K562 (cell line): Measurements from ENCODE around the gene FCGR3A. TPM values are rescaled to one million over a fixed set of nuclear protein-coding genes. Genes with fewer than 3 reads are reported as not detected.
"Not testable (repeated sequence)": the region's sequence is repeated elsewhere in the genome, so short reads cannot be mapped to it uniquely, and the experiment has no call there.

ENCODE experiments used
- ATAC-seq: fragments of 200-7000 bp; cut with Tn5 transposase; 3 replicates; pipeline ENCODE4 v1.9.1; 2020; ENCODE audit warnings: moderate library complexity
- BruUV-seq: library from RNA; stranded (reverse); fragments of 400-500 nt; replicated peaks from 2 replicates; lab custom pipeline; 2021; lab: Mats Ljungman, UMichigan
- CTCF ChIA-PET: fragments of 300-600 bp; formaldehyde crosslinking; extraction: SDS; loops from one replicate; lab custom pipeline; 2021; ENCODE audit warnings: low intra/inter-chr PET ratio; lab: Yijun Ruan, JAX
- POLR2A ChIA-PET: fragments of 300-600, 350-650 bp; sonication (Branson Sonifier 250); formaldehyde crosslinking; extraction: SDS; loops from one replicate; lab custom pipeline; 2021; ENCODE audit warnings: antibody characterized with exemption, inconsistent platforms; lab: Yijun Ruan, JAX
- DNase-seq, 4 experiments: peaks; one replicate each; pipeline versions ENCODE4 v3.0.0 to v3.0.0-alpha.2; 2011 to 2018; ENCODE audit warnings: low spot score in 3 of 4, mixed read lengths in 3 of 4; ENCODE audit errors: extremely low read depth in 1 of 4
- FAIRE-seq: peaks from 2 replicates; lab custom pipeline; 2011; peaks lifted over from hg19 to GRCh38; lab: Jason Lieb, UNC
- H2AFZ ChIP-seq: 2 replicates; pipeline ENCODE4 v1.6.0; 2011; ENCODE audit warnings: low read depth, low read length, control low read depth, inconsistent platforms
- H3K27ac ChIP-seq: fragments of 200-600 bp; 3 replicates; pipeline ENCODE4 v1.8.0; 2011; ENCODE audit warnings: low read depth, mild to moderate bottlenecking, control low read depth, inconsistent platforms, low read length, moderate library complexity, mixed read lengths; ENCODE audit errors: extremely low read depth
- H3K27me3 ChIP-seq, 2 experiments: fragments of 300-600 bp in 1 of 2; 2 replicates in 1 of 2; 3 replicates in 1 of 2; pipeline versions ENCODE4 v1.6.0 to v1.8.0; 2011; ENCODE audit warnings: inconsistent platforms in 2 of 2, low read length in 2 of 2, mild to moderate bottlenecking in 1 of 2, mixed read lengths in 1 of 2, moderate library complexity in 1 of 2; ENCODE audit not compliant: control insufficient read depth in 2 of 2, insufficient read depth in 2 of 2
- H3K36me3 ChIP-seq: fragments of 300-600 bp; 3 replicates; pipeline ENCODE4 v1.8.0; 2011; ENCODE audit warnings: mild to moderate bottlenecking, low read length, inconsistent platforms; ENCODE audit not compliant: control insufficient read depth, insufficient read depth
- H3K4me1 ChIP-seq, 2 experiments: fragments of 200-600 bp in 1 of 2; replicated peaks in 1 of 2; 2 replicates in 1 of 2; 3 replicates in 1 of 2; pipeline versions ENCODE4 v1.5.1 to v1.8.0; 2011; ENCODE audit warnings: inconsistent platforms in 2 of 2, low read length in 2 of 2, mild to moderate bottlenecking in 1 of 2, mixed read lengths in 1 of 2, moderate library complexity in 1 of 2; ENCODE audit not compliant: control insufficient read depth in 2 of 2, insufficient read depth in 2 of 2
- H3K4me2 ChIP-seq: 2 replicates; pipeline ENCODE4 v1.6.1; 2011; ENCODE audit warnings: low read length, control low read depth, inconsistent platforms, mixed read lengths; ENCODE audit not compliant: insufficient read depth
- H3K4me3 ChIP-seq: fragments of 200-600 bp; sonication (generic), shearing (Covaris generic); 2 replicates; pipeline ENCODE4 v1.5.1; 2016; ENCODE audit warnings: control low read depth, inconsistent platforms
- H3K79me2 ChIP-seq: fragments of 200-600 bp; 3 replicates; pipeline ENCODE4 v1.8.0; 2011; ENCODE audit warnings: low read length, inconsistent platforms; ENCODE audit not compliant: control insufficient read depth, insufficient read depth
- H3K9ac ChIP-seq, 2 experiments: 2 replicates each; pipeline versions ENCODE4 v1.6.0 to v1.6.1; 2011; ENCODE audit warnings: low read depth in 2 of 2, low read length in 2 of 2, control low read depth in 1 of 2, inconsistent platforms in 1 of 2, mild to moderate bottlenecking in 1 of 2, mixed read lengths in 1 of 2; ENCODE audit not compliant: insufficient read depth in 1 of 2
- H3K9me1 ChIP-seq: one replicate; pipeline ENCODE4 v1.6.0; 2011; ENCODE audit warnings: inconsistent platforms, mild to moderate bottlenecking, low read length, moderate library complexity; ENCODE audit not compliant: control insufficient read depth, insufficient read depth
- H3K9me3 ChIP-seq: replicated peaks from 2 replicates; pipeline ENCODE4 v1.5.1; 2011; ENCODE audit warnings: low read depth, low read length, inconsistent platforms; ENCODE audit not compliant: control insufficient read depth, insufficient read depth
- H4K20me1 ChIP-seq: replicated peaks from 2 replicates; pipeline ENCODE4 v1.6.1; 2011; ENCODE audit warnings: low read length, inconsistent platforms, mixed read lengths; ENCODE audit not compliant: control insufficient read depth, insufficient read depth
- POLR2B ChIP-seq: fragments of 450-650 bp; IDR thresholded peaks from 2 replicates; pipeline ENCODE4 v1.6.1; 2018; ENCODE audit warnings: low read depth; ENCODE audit not compliant: partially characterized antibody
- RB1 ChIP-seq: fragments of 450-650 bp; IDR thresholded peaks from 2 replicates; pipeline ENCODE4 v1.6.1; 2017; ENCODE audit warnings: low read depth, mild to moderate bottlenecking
- RBFOX2 ChIP-seq: fragments of 200-400 bp; formaldehyde crosslinking; IDR thresholded peaks from 2 replicates; pipeline ENCODE4 v1.6.1; 2017; ENCODE audit warnings: low read depth, mild to moderate bottlenecking, low read length, moderate library complexity
- TBP ChIP-seq: optimal IDR thresholded peaks from 2 replicates; pipeline ENCODE3; 2011; ENCODE audit warnings: low read depth, low read length, improper control_type of control experiment
- WGBS: fragments of 100-300 bp; shearing (Covaris generic); methylation state at CpG from one replicate; pipeline ENCODE4 v1.1.6; 2016; ENCODE audit warnings: low coverage, mixed read lengths; ENCODE audit not compliant: insufficient coverage; ENCODE audit errors: missing lambda C conversion rate; 5-methylcytosine and 5-hydroxymethylcytosine counted together
- in situ Hi-C: fragments of 300-500 bp; cut with MboI; formaldehyde crosslinking; loops from 4 replicates; pipeline ENCODE4 v1.15.0; 2018; ENCODE audit warnings: inconsistent platforms, mixed read lengths
- intact Hi-C: fragments of 100-400 bp; cut with micrococcal nuclease; formaldehyde crosslinking; loops from 2 replicates; pipeline ENCODE4 v1.14.2; 2022
- polyA plus RNA-seq, 8 experiments: library from polyadenylated mRNA; depleted of rRNA in 4 of 8; stranded (reverse) in 5 of 8; unstranded in 3 of 8; fragments of >200 nt; fragmentation: Nextera tagmentation in 2 of 8; fragmentation: Illumina TruSeq in 1 of 8; extraction: Ambion mirVana in 2 of 8; extraction: Trizol in 1 of 8; gene quantifications; 2 replicates each; pipeline versions ENCODE4 v1.2.1 to v1.2.3, GENCODE V29; 2011 to 2014; ENCODE audit warnings: inconsistent platforms in 1 of 8, missing spikeins in 1 of 8
- total RNA-seq, 7 experiments: library from RNA; depleted of rRNA in 6 of 7; stranded (reverse); fragments of >200 nt in 6 of 7; fragmentation: Illumina TruSeq in 2 of 7; extraction: Trizol in 2 of 7; gene quantifications; 2 replicates each; pipeline versions ENCODE4 v1.2.1 to v1.2.3, GENCODE V29; 2011 to 2021; ENCODE audit warnings: low replicate concordance in 1 of 7
- TF ChIP-seq, protein P1 (sequence below): fragments of 450-650 bp; IDR thresholded peaks from 2 replicates; pipeline ENCODE4 v1.7.1; 2018; ENCODE audit warnings: mild to moderate bottlenecking, low read depth; ENCODE audit not compliant: partially characterized antibody
- TF ChIP-seq, protein P2 (sequence below), 2 experiments: fragments of 450-650 bp in 1 of 2; sonication (generic) in 1 of 2; formaldehyde crosslinking in 1 of 2; IDR thresholded peaks; 2 replicates each; pipeline versions ENCODE4 v1.7.1 to v1.9.0; 2016 to 2022; ENCODE audit warnings: inconsistent platforms in 1 of 2, mild to moderate bottlenecking in 1 of 2, missing genetic modification reagents in 1 of 2

Gene FCGR3A
- total and polyA plus RNA-seq, 9 of the 15 experiments (the other 6 are each of a cell fraction or from before 2014, with no cell fraction given) = 0.04 to 0.29 (median 0.14) TPM; not detected in 3

DNA sequence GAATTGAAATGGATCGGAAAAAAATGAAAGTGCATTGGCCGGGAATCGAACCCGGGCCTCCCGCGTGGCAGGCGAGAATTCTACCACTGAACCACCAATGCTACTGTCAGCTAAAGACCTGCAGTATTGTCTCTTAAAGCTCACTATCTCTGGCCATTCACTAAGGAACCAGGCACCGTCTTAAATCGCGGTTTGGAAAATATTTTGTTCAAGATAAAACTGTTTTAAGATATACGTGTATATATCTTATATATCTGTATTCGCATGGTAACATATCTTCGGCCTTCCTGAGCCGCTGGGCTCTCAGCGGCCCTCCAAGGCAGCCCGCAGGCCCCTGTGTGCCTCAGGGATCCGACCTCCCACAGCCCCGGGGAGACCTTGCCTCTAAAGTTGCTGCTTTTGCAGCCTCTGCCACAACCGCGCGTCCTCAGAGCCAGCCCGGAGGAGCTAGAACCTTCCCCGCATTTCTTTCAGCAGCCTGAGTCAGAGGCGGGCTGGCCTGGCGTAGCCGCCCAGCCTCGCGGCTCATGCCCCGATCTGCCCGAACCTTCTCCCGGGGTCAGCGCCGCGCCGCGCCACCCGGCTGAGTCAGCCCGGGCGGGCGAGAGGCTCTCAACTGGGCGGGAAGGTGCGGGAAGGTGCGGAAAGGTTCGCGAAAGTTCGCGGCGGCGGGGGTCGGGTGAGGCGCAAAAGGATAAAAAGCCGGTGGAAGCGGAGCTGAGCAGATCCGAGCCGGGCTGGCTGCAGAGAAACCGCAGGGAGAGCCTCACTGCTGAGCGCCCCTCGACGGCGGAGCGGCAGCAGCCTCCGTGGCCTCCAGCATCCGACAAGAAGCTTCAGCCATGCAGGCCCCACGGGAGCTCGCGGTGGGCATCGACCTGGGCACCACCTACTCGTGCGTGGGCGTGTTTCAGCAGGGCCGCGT is 25.5 kb downstream of the FCGR3A start, which contains the start of gene HSPA6:
Gene HSPA6, plus strand, starts transcription at position 724 of the 925 bp plus-strand sequence. Its CDS starts 119 bp downstream, at position 843.
- H4K20me1 ChIP-seq, H3K79me2 ChIP-seq, CTCF ChIA-PET, intact Hi-C loops, H3K9me3 ChIP-seq, FAIRE-seq, H3K4me1 ChIP-seq, H3K9me1 ChIP-seq, in situ Hi-C loops, BruUV-seq, H3K27me3 ChIP-seq: not testable (repeated sequence)
- peaks cover 10% of the 10 kb centered on the region; the same call in 2 of the 3 replicates for H3K36me3 ChIP-seq
- POLR2A ChIA-PET = interaction anchor here (0.6 kb wide), 1 partner anchor 213 kb away, joined by 3 read pairs; no protein-coding TSS in a partner anchor
- 32% methylated on average over 35 of the region's 72 CpGs for WGBS
- H3K4me2 ChIP-seq = peak within 1 kb of the TSS; percentile 65
- ATAC-seq = peak; percentile 77
- peak within 1 kb of the TSS; percentile 79 for H2AFZ ChIP-seq
- peak within 1 kb of the TSS; percentile 40 for H3K4me3 ChIP-seq
- H3K9ac ChIP-seq = peak within 1 kb of the TSS; percentile 68 to 91
- peak within 1 kb of the TSS; percentile 56; the same call in 2 of the 3 replicates for H3K27ac ChIP-seq
- DNase-seq = peak; percentile 32 to 77 (median 50)
- peak; percentile 51 for TF ChIP-seq POLR2B
- TF ChIP-seq, protein P1, sequence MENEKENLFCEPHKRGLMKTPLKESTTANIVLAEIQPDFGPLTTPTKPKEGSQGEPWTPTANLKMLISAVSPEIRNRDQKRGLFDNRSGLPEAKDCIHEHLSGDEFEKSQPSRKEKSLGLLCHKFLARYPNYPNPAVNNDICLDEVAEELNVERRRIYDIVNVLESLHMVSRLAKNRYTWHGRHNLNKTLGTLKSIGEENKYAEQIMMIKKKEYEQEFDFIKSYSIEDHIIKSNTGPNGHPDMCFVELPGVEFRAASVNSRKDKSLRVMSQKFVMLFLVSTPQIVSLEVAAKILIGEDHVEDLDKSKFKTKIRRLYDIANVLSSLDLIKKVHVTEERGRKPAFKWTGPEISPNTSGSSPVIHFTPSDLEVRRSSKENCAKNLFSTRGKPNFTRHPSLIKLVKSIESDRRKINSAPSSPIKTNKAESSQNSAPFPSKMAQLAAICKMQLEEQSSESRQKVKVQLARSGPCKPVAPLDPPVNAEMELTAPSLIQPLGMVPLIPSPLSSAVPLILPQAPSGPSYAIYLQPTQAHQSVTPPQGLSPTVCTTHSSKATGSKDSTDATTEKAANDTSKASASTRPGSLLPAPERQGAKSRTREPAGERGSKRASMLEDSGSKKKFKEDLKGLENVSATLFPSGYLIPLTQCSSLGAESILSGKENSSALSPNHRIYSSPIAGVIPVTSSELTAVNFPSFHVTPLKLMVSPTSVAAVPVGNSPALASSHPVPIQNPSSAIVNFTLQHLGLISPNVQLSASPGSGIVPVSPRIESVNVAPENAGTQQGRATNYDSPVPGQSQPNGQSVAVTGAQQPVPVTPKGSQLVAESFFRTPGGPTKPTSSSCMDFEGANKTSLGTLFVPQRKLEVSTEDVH = peak; percentile 46
- peak; percentile 41; the same call in 1 of the 2 replicates for TF ChIP-seq RB1
- peak; percentile 44 for TF ChIP-seq RBFOX2
- peak; percentile 98 for TF ChIP-seq TBP
- TF ChIP-seq, protein P2, sequence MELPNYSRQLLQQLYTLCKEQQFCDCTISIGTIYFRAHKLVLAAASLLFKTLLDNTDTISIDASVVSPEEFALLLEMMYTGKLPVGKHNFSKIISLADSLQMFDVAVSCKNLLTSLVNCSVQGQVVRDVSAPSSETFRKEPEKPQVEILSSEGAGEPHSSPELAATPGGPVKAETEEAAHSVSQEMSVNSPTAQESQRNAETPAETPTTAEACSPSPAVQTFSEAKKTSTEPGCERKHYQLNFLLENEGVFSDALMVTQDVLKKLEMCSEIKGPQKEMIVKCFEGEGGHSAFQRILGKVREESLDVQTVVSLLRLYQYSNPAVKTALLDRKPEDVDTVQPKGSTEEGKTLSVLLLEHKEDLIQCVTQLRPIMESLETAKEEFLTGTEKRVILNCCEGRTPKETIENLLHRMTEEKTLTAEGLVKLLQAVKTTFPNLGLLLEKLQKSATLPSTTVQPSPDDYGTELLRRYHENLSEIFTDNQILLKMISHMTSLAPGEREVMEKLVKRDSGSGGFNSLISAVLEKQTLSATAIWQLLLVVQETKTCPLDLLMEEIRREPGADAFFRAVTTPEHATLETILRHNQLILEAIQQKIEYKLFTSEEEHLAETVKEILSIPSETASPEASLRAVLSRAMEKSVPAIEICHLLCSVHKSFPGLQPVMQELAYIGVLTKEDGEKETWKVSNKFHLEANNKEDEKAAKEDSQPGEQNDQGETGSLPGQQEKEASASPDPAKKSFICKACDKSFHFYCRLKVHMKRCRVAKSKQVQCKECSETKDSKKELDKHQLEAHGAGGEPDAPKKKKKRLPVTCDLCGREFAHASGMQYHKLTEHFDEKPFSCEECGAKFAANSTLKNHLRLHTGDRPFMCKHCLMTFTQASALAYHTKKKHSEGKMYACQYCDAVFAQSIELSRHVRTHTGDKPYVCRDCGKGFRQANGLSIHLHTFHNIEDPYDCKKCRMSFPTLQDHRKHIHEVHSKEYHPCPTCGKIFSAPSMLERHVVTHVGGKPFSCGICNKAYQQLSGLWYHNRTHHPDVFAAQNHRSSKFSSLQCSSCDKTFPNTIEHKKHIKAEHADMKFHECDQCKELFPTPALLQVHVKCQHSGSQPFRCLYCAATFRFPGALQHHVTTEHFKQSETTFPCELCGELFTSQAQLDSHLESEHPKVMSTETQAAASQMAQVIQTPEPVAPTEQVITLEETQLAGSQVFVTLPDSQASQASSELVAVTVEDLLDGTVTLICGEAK (IDR thresholded peaks at IDR 0.05) = peak; percentile 86
- TF ChIP-seq, protein P2 (CRISPR knock-in tag; IDR thresholded peaks at IDR 0.05) = not testable (repeated sequence)
